Measurements from ENCODE around the gene LLGL2.

DNA sequence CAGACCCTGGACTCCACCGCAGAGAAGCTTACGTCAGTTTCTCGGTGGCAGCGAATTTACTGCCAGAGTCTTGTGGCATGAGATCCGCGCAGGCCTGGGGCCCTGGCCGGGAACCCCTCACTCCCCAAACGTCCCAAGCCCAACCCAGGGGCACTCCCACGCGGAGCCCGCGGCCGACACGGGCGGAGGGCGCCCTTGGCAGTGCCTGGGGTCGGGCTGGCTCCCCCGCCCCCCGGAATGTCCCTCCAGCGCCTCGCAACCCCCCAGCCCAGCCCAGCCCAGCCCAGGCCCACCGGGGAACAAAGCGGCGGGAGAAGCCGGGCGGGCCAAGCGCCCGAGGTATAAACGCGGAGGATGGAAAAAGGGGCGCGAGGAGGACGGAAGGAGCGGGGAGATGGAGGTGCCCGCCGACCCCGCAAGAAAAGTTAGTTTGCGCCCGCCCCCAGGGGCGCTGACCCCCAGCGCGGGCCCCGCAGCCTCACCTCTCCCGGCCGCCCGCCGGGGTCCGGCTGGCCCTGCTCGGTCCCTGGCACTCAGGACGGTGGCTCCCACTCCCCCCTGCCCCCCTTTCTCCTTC, 10.5 kb upstream of the LLGL2 start:
- TF ChIP-seq, protein P1, sequence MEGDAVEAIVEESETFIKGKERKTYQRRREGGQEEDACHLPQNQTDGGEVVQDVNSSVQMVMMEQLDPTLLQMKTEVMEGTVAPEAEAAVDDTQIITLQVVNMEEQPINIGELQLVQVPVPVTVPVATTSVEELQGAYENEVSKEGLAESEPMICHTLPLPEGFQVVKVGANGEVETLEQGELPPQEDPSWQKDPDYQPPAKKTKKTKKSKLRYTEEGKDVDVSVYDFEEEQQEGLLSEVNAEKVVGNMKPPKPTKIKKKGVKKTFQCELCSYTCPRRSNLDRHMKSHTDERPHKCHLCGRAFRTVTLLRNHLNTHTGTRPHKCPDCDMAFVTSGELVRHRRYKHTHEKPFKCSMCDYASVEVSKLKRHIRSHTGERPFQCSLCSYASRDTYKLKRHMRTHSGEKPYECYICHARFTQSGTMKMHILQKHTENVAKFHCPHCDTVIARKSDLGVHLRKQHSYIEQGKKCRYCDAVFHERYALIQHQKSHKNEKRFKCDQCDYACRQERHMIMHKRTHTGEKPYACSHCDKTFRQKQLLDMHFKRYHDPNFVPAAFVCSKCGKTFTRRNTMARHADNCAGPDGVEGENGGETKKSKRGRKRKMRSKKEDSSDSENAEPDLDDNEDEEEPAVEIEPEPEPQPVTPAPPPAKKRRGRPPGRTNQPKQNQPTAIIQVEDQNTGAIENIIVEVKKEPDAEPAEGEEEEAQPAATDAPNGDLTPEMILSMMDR (IDR thresholded peaks at IDR 0.05): no peak
- TF ChIP-seq EP300 (IDR thresholded peaks at IDR 0.05): no peak
